ENCODE measurements around the gene IL4. TPM values are rescaled to one million over a fixed set of nuclear protein-coding genes. Genes with fewer than 3 reads are reported as not detected.
"Not testable (repeated sequence)": the region's sequence is repeated elsewhere in the genome, so short reads cannot be mapped to it uniquely, and the experiment has no call there.

Gene IL4
- total and polyA plus RNA-seq, 11 donors = not detected

GRCh38 chr5:132689513-132689912 is 15.7 kb downstream of the IL4 start:
- Histone ChIP-seq H3K27me3 (no peaks in the 10 kb centered on the region), H3K9me3 (no peaks in the 10 kb centered on the region), H3K4me3 (no peak overlapping the region), H3K27ac (no peak overlapping the region), H3K36me3 (peaks cover 0 to 14% (median 0%) of the 10 kb centered on the region in 9 donors), H3K4me1 (peaks cover 0 to 14% (median 0%) of the 10 kb centered on the region in 12 donors)
- intact Hi-C loops (cut with DNase I) = no loop called here
- TF ChIP-seq CTCF (IDR thresholded peaks at IDR 0.05) (no peak), POLR2A (IDR thresholded peaks at IDR 0.05) (no peak)
- ATAC-seq (no peak), DNase-seq (no peak)
- 83 to 88% (median 86%) methylated on average over 7 of the region's 7 CpGs for WGBS, 4 donors

- no peak for ATAC-seq
- intact Hi-C loops (cut with DNase I) = no loop called here
- 95 to 99% (median 98%) methylated on average over 3 of the region's 3 CpGs for WGBS, 4 donors
Observed at GRCh38 chr5:132690156-132690555, 16.4 kb downstream of the IL4 start.

GRCh38 chr5:132691755-132692631 is 18.2 kb downstream of the IL4 start:
- ATAC-seq; H3K9me3 ChIP-seq; DNase-seq; H3K27me3 ChIP-seq; H3K4me3 ChIP-seq; intact Hi-C loops (cut with DNase I); H3K27ac ChIP-seq: not testable (repeated sequence)
- peaks cover 0 to 34% (median 4%) of the 10 kb centered on the region in 9 donors for H3K36me3 ChIP-seq
- peaks cover 0 to 14% (median 0%) of the 10 kb centered on the region in 12 donors for H3K4me1 ChIP-seq
- WGBS, 4 donors = 75 to 96% (median 85%) methylated on average over 5 of the region's 5 CpGs

More at GRCh38 chr5:132690156-132690555, 16.4 kb downstream of the IL4 start:
- DNase-seq = no peak
- Histone ChIP-seq H3K27me3 (no peaks in the 10 kb centered on the region), H3K4me3 (no peak overlapping the region), H3K27ac (no peak overlapping the region), H3K4me1 (peaks cover 0 to 14% (median 0%) of the 10 kb centered on the region in 12 donors), H3K36me3 (peaks cover 0 to 18% (median 2%) of the 10 kb centered on the region in 9 donors), H3K9me3 (no peaks in the 10 kb centered on the region)
- TF ChIP-seq CTCF (IDR thresholded peaks at IDR 0.05) (no peak), POLR2A (IDR thresholded peaks at IDR 0.05) (no peak)

DNA sequence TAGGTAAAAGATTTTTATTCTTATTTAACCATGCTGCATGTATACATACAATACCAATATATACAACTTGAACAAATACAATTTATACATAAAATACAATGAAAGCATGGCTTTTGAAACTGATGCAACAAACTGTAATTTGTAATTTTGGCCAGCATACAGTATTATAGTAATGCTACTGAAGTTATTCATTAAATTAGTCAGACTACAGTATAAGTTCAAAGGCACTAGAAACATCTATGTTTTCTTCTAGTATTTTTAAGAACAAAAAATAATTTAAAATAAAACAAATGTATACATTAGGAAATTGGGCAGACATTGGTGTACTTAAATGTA is 18.8 kb downstream of the IL4 start:
- Histone ChIP-seq H3K4me3 (no peak overlapping the region), H3K9me3 (no peaks in the 10 kb centered on the region), H3K27me3 (no peaks in the 10 kb centered on the region), H3K27ac (no peak overlapping the region), H3K36me3 (peaks cover 0 to 40% (median 4%) of the 10 kb centered on the region in 9 donors), H3K4me1 (peaks cover 0 to 14% (median 0%) of the 10 kb centered on the region in 12 donors)
- no peak for DNase-seq
- intact Hi-C loops (cut with DNase I) = no loop called here
- TF ChIP-seq POLR2A (IDR thresholded peaks at IDR 0.05) (no peak), CTCF (IDR thresholded peaks at IDR 0.05) (no peak)
- no peak for ATAC-seq
